Mesodermal cell (in vitro differentiated cells): Measurements from ENCODE around the gene IGFLR1.
A peak's percentile ranks its signal among the peaks of the same experiment; 100 is the strongest.

Experiments
- H3K27ac ChIP-seq: 2 replicates; pipeline ENCODE4 v1.7.0; 2013; ENCODE audit warnings: mild to moderate bottlenecking, low read depth, low read length, moderate library complexity; ENCODE audit not compliant: severe bottlenecking
- H3K36me3 ChIP-seq: 2 replicates; pipeline ENCODE4 v1.7.1; 2013; ENCODE audit warnings: mild to moderate bottlenecking, low read length, moderate library complexity; ENCODE audit not compliant: control insufficient read depth, insufficient read depth
- H3K4me1 ChIP-seq: one replicate; pipeline ENCODE4 v1.7.1; 2013; ENCODE audit warnings: mild to moderate bottlenecking, low read length; ENCODE audit not compliant: insufficient read depth, control insufficient read depth, poor library complexity, severe bottlenecking
- H3K4me3 ChIP-seq: 2 replicates; pipeline ENCODE4 v1.7.0; 2013; ENCODE audit warnings: low read length, control low read depth, mild to moderate bottlenecking; ENCODE audit not compliant: insufficient read depth, poor library complexity, severe bottlenecking; ENCODE audit errors: extremely low read depth
- H3K9me3 ChIP-seq: 2 replicates; pipeline ENCODE4 v1.7.1; 2013; ENCODE audit warnings: mild to moderate bottlenecking, low read length, moderate library complexity; ENCODE audit not compliant: control insufficient read depth
- WGBS, 2 experiments: methylation state at CpG; one replicate each; pipeline ENCODE4 v1.1.5; 2013; ENCODE audit warnings: missing lambda C conversion rate in 2 of 2; ENCODE audit not compliant: insufficient coverage in 2 of 2; 5-methylcytosine and 5-hydroxymethylcytosine counted together

The IGFLR1 gene

DNA sequence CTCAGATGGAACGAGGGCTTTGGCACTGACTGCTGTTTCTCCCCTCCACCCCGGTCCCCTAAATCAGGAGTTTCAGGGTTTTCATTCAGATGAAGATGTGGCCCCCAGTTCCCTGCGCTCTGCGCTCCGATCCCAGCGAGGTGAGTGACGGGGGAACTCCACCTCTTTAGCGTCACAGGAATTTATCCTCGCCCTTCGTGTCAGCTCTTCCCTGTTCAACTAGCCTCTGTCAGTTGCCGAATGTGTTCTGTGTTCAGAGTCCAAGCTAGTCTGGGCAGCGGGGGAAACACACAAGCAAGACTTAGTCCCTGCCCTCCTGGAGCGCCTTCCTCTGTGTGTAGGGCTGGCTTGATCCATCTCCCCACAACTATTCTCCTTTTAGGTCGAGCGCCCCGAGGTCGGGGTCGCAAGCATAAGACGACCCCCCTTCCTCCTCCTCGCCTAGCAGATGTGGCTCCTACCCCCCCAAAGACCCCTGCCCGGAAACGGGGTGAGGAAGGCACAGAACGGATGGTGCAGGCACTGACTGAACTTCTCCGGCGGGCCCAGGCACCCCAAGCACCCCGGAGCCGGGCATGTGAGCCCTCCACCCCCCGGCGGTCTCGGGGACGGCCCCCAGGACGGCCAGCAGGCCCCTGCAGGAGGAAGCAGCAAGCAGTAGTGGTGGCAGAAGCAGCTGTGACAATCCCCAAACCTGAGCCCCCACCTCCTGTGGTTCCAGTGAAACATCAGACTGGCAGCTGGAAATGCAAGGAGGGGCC lies 22.7 kb downstream of the IGFLR1 start:
- peaks cover 5% of the 10 kb centered on the region for H3K4me1 ChIP-seq
- 95 to 96% methylated on average over 18 to 25 of the region's 32 CpGs for WGBS, 2 experiments
- no peak overlapping the region for H3K27ac ChIP-seq
- peaks cover 51% of the 10 kb centered on the region for H3K36me3 ChIP-seq
- H3K9me3 ChIP-seq = no peaks in the 10 kb centered on the region
- H3K4me3 ChIP-seq = peak overlapping the region; percentile 87

DNA sequence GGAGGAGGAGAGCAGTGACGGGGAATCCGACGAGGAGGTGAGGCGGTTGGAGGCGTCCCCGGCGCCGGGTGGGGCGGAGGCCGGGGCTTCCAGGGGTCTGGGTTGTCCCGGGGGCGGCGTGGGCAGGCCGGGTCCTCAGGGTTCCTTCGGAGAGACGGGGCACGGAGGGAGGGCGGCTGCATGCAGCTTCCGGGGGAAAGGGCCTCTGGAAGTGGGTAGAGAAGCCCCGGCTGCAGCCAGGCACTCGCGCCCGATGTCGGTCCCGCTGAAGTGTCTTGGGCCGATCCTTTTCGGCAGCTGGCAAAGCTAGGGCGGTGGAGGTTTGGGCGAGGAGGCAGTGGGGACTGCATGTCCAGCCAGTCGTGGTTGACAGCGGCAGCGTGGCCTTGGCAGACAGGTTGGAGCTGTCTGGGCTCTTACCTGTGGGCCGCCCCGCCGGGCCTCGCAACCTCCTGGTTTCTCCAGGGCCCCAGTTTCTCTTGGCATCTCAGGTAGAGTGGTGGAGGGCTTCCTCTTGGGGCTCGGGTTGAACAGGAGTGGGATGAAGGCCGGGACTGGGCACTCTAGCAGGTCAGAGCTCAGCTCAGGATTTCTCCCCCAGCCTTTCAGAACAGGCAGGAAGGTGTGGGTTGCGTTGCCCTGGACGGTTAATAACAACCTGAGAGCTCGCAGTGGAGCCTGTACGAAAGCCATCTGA lies 23.8 kb downstream of the IGFLR1 start:
- Histone ChIP-seq H3K36me3 (peaks cover 41% of the 10 kb centered on the region), H3K27ac (peak overlapping the region; percentile 66), H3K9me3 (no peaks in the 10 kb centered on the region), H3K4me3 (peak overlapping the region; percentile 87), H3K4me1 (peaks cover 5% of the 10 kb centered on the region)
- WGBS, 2 experiments = 4% methylated on average over 37 to 38 of the region's 42 CpGs

DNA sequence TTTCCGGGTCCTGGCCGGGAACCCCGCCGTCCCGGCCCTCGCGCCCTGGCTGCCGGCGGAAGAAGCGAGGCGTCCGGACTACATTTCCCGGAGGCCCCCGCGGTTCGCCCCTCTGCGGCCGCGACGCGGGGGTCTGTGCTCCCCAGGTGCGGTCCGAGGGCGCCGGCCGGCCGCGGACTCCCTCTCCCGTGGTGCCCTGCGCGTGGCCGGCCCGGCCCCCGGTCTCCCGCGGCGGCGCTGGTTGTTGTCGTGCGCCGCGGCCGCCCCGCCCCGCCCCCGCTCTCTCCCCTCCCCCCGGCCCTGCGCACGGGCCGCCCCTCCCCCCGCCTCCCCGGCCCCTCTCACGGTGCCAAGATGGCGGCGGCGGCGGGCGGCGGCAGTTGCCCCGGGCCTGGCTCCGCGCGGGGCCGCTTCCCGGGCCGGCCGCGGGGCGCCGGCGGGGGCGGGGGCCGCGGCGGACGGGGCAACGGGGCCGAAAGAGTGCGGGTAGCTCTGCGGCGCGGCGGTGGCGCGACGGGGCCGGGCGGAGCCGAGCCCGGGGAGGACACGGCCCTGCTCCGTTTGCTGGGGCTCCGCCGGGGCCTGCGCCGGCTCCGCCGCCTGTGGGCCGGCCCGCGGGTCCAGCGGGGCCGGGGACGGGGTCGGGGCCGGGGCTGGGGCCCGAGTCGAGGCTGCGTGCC lies 24.4 kb downstream of the IGFLR1 start, which contains the start of gene KMT2B:
TSS of gene KMT2B (plus strand) at position 339 of the 680 bp plus-strand sequence. CDS start at position 355, 16 bp downstream.
- Histone ChIP-seq H3K4me1 (peaks cover 5% of the 10 kb centered on the region), H3K9me3 (no peaks in the 10 kb centered on the region), H3K4me3 (peak within 1 kb of the TSS; percentile 87), H3K27ac (peak within 1 kb of the TSS; percentile 71), H3K36me3 (peaks cover 34% of the 10 kb centered on the region)
- WGBS, 2 experiments = 0% methylated on average over 55 to 64 of the region's 109 CpGs

- Histone ChIP-seq H3K9me3 (no peaks in the 10 kb centered on the region), H3K36me3 (peaks cover 27% of the 10 kb centered on the region), H3K27ac (peak overlapping the region; percentile 71), H3K4me3 (peak overlapping the region; percentile 69), H3K4me1 (peaks cover 5% of the 10 kb centered on the region)
- 0% methylated on average over 66 to 69 of the region's 77 CpGs for WGBS, 2 experiments
Measured at GRCh38 chr19:35716801-35717664, 25.2 kb downstream of the IGFLR1 start.

DNA sequence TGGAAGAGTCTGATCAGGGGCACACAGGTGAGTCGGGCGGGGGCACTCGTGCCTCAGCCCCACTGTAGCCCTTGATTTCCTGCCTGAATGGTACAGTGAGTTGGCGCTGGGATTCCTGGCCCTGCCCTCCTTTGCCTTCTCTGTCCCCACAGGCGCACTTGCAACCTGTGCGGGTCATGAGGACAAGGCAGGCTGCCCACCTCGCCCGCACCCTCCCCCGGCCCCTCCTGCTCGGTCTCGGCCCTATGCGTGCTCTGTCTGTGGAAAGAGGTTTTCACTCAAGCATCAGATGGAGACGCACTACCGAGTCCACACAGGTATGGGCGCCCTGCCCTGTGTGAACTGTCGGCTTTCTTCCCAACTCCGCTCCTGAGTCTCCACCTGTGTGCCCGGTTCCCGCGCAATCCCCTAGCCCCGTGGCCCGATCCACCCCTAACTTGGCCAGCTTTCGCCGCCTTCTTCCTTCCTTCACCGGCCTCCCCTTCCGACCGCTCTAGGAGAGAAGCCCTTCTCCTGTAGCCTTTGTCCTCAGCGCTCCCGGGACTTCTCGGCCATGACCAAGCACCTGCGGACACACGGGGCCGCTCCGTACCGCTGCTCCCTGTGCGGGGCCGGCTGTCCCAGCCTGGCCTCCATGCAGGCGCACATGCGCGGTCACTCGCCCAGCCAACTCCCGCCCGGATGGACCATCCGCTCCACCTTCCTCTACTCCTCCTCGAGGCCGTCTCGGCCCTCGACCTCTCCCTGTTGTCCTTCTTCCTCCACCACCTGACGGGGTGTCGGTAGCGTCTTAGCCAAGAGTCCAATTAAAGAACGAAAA lies 26.1 kb downstream of the IGFLR1 start:
- Histone ChIP-seq H3K4me3 (peak overlapping the region; percentile 69), H3K9me3 (no peaks in the 10 kb centered on the region), H3K4me1 (peaks cover 6% of the 10 kb centered on the region), H3K27ac (peak overlapping the region; percentile 71), H3K36me3 (peaks cover 20% of the 10 kb centered on the region)
- 5% methylated on average over 46 to 48 of the region's 52 CpGs for WGBS, 2 experiments

DNA sequence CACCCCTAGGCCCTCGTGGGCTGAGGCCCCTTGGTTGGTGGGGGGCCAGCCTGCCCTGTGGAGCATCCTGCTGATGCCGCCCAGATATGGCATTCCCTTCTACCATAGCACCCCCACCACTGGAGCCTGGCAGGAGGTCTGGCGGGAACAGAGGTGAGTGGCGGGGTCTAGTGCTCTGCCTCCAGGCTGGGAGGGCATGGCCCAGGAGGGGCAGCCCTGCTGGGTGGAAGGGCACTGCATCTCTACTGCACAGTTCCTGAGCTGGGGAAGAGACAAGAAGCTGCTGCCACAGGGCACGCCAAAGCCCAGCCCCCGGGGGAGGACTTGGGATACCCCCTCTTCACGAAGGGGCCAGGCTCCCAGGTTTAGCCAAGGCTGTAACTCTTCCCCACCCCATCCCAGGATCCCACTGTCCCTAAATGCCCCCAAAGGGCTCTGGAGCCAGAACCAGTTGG lies 26.9 kb downstream of the IGFLR1 start:
- peaks cover 13% of the 10 kb centered on the region for H3K36me3 ChIP-seq
- no peak overlapping the region for H3K4me3 ChIP-seq
- H3K27ac ChIP-seq = no peak overlapping the region
- peaks cover 8% of the 10 kb centered on the region for H3K4me1 ChIP-seq
- no peaks in the 10 kb centered on the region for H3K9me3 ChIP-seq
- 80 to 81% methylated on average over 3 of the region's 7 CpGs for WGBS, 2 experiments

- 54 to 62% methylated on average over 10 to 14 of the region's 14 CpGs for WGBS, 2 experiments
- no peak overlapping the region for H3K27ac ChIP-seq
- H3K4me3 ChIP-seq = no peak overlapping the region
- no peaks in the 10 kb centered on the region for H3K9me3 ChIP-seq
- H3K4me1 ChIP-seq = peaks cover 8% of the 10 kb centered on the region
- H3K36me3 ChIP-seq = peaks cover 7% of the 10 kb centered on the region
Measured at GRCh38 chr19:35714601-35715354, 27.5 kb downstream of the IGFLR1 start.

GRCh38 chr19:35713904-35714495 lies 28.3 kb downstream of the IGFLR1 start:
- no peaks in the 10 kb centered on the region for H3K9me3 ChIP-seq
- 85 to 94% methylated on average over 11 to 12 of the region's 12 CpGs for WGBS, 2 experiments
- no peak overlapping the region for H3K4me3 ChIP-seq

GRCh38 chr19:35713506-35713850 lies 28.8 kb downstream of the IGFLR1 start:
- Histone ChIP-seq H3K27ac (no peak overlapping the region), H3K4me1 (peaks cover 8% of the 10 kb centered on the region), H3K9me3 (no peaks in the 10 kb centered on the region), H3K4me3 (no peak overlapping the region), H3K36me3 (no peaks in the 10 kb centered on the region)
- WGBS, 2 experiments = 57 to 100% methylated on average over 1 of the region's 2 CpGs

More at GRCh38 chr19:35713904-35714495, 28.3 kb downstream of the IGFLR1 start:
- Histone ChIP-seq H3K27ac (no peak overlapping the region), H3K36me3 (no peaks in the 10 kb centered on the region), H3K4me1 (peaks cover 8% of the 10 kb centered on the region)
